SH-SY5Y (cell line): ENCODE measurements around the gene CAPS.

Source experiments
- GATA2 ChIP-seq: IDR thresholded peaks from 2 replicates; pipeline ENCODE4 v1.6.1; 2011; ENCODE audit warnings: mild to moderate bottlenecking, low read depth, low read length
- GATA3 ChIP-seq: IDR thresholded peaks from 2 replicates; pipeline ENCODE4 v1.6.1; 2011; ENCODE audit warnings: low read depth, mild to moderate bottlenecking, low read length, moderate library complexity

DNA sequence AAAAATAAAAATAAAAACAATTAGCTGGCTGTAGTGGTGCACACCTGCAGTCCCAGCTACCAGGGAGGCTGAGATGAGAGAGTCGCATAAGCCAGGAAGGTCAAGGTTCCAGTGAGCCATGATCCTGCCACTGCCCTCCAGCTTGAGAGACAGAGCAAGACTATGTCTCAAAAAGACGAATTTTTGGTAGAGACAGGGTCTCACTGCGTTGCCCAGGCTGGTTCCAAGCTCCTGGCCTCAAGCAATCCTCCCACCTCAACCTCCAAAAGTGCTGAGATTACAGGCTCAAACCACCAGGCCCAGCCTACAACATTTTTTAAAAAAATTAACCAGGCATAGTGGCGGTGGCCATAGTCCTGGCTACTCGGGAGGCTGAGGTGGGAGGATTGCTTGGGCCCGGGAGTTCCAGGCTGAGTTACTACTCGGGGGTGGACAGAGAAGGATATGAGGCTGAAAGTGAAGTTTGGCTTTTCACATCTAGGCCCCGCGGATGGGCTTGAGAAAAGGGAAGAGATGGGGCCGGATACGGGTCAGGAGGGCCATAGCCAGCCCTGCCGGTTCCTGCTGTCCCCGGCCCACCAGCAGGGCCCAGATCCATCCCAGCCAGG is 20.7 kb upstream of the CAPS start:
- TF ChIP-seq GATA2 (no peak), GATA3 (no peak)
